Neural progenitor cell (in vitro differentiated cells): ENCODE results near the gene MYBPC1.

Experiments used
- EZH2phosphoT487 ChIP-seq: fragments of 200-600 bp; sonication (generic); IDR thresholded peaks from 2 replicates; pipeline ENCODE4 v1.6.1; 2017; ENCODE audit warnings: antibody characterized with exemption
- TF ChIP-seq, protein P1 (sequence below): fragments of 200-600 bp; sonication (generic); IDR thresholded peaks from 2 replicates; pipeline ENCODE4 v1.5.1; 2017; ENCODE audit warnings: antibody characterized with exemption, mild to moderate bottlenecking

DNA sequence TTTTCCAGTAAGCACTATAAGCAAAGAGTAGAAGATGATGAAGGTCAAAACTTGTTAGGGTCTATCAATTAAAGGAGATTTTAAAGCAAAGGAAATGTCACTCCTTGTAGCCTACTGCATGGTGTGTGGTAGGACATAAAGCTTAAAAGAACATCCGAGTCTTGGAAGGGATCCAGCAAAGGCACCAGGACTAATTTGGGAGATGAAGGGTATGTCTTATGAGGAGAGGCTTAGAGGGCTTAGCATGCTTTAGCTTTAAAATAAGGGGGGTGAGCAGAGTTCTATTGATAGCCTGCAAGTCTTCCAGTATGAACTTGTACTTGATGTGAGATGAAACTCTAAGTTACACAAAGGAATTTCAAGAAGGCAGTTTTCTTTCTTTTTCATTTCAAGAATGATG, 11.8 kb upstream of the MYBPC1 start:
- TF ChIP-seq, protein P1, sequence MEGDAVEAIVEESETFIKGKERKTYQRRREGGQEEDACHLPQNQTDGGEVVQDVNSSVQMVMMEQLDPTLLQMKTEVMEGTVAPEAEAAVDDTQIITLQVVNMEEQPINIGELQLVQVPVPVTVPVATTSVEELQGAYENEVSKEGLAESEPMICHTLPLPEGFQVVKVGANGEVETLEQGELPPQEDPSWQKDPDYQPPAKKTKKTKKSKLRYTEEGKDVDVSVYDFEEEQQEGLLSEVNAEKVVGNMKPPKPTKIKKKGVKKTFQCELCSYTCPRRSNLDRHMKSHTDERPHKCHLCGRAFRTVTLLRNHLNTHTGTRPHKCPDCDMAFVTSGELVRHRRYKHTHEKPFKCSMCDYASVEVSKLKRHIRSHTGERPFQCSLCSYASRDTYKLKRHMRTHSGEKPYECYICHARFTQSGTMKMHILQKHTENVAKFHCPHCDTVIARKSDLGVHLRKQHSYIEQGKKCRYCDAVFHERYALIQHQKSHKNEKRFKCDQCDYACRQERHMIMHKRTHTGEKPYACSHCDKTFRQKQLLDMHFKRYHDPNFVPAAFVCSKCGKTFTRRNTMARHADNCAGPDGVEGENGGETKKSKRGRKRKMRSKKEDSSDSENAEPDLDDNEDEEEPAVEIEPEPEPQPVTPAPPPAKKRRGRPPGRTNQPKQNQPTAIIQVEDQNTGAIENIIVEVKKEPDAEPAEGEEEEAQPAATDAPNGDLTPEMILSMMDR, result no peak
- TF ChIP-seq EZH2phosphoT487, result no peak
